GM12878 (cell line): ENCODE data around the gene ZDHHC19. TPM values are rescaled to one million over a fixed set of nuclear protein-coding genes. Genes with fewer than 3 reads are reported as not detected.

Source experiments
- ATAC-seq: fragments of 200-7000 bp; cut with Tn5 transposase; 3 replicates; pipeline ENCODE4 v1.9.1; 2020; ENCODE audit warnings: mild to moderate bottlenecking, moderate library complexity
- BruUV-seq: library from RNA; stranded (reverse); fragments of 400-500 nt; replicated peaks from 2 replicates; lab custom pipeline; 2021; lab: Mats Ljungman, UMichigan
- CTCF ChIA-PET: fragments of 300-600 bp; sonication (Branson Sonifier 250); formaldehyde crosslinking; extraction: SDS; loops from one replicate; lab custom pipeline; 2021; ENCODE audit warnings: inconsistent platforms; lab: Yijun Ruan, JAX
- POLR2A ChIA-PET: fragments of 350-600 bp; formaldehyde crosslinking; extraction: SDS; loops from one replicate; lab custom pipeline; 2021; ENCODE audit warnings: inconsistent platforms; lab: Charles Lee
- RAD21 ChIA-PET: fragments of 300-600 bp; sonication (Branson Sonifier 250); formaldehyde crosslinking; loops from one replicate; lab custom pipeline; 2023; ENCODE audit warnings: antibody characterized with exemption; ENCODE audit not compliant: unreplicated experiment; lab: Charles Lee
- SMC1A ChIA-PET: fragments of 300-600 bp; sonication (Branson Sonifier 250); formaldehyde crosslinking; loops from one replicate; lab custom pipeline; 2023; ENCODE audit not compliant: unreplicated experiment, uncharacterized antibody; lab: Charles Lee
- DNase-seq: peaks from one replicate; pipeline ENCODE4 v3.0.0-alpha.2; 2011; ENCODE audit warnings: low read depth, low spot score
- FAIRE-seq: peaks from 3 replicates; lab custom pipeline; 2011; peaks lifted over from hg19 to GRCh38; lab: Jason Lieb, UNC
- H2AFZ ChIP-seq: 2 replicates; pipeline ENCODE4 v1.6.0; 2011; ENCODE audit warnings: low read depth, low read length, control low read depth; ENCODE audit not compliant: control insufficient read depth
- H3K27ac ChIP-seq: 2 replicates; pipeline ENCODE4 v1.5.1; 2011; ENCODE audit warnings: control low read depth; ENCODE audit not compliant: control insufficient read depth, insufficient read depth
- H3K27me3 ChIP-seq, 2 experiments: replicated peaks in 1 of 2; 2 replicates each; pipeline versions ENCODE4 v1.6.0 to v1.6.1; 2011; ENCODE audit warnings: low read length in 1 of 2; ENCODE audit not compliant: control insufficient read depth in 2 of 2, insufficient read depth in 2 of 2
- H3K36me3 ChIP-seq, 2 experiments: 2 replicates each; pipeline ENCODE4 v1.5.1; 2011; ENCODE audit warnings: low read length in 1 of 2; ENCODE audit not compliant: control insufficient read depth in 2 of 2, insufficient read depth in 2 of 2
- H3K4me1 ChIP-seq: 2 replicates; pipeline ENCODE4 v1.6.1; 2011; ENCODE audit warnings: mild to moderate bottlenecking, low read length, moderate library complexity, mixed read lengths; ENCODE audit not compliant: control insufficient read depth, insufficient read depth
- H3K4me2 ChIP-seq: 2 replicates; pipeline ENCODE4 v1.6.0; 2011; ENCODE audit warnings: control low read depth; ENCODE audit not compliant: control insufficient read depth, insufficient read depth
- H3K4me3 ChIP-seq: fragments of 200-600 bp; sonication (generic); 2 replicates; pipeline ENCODE4 v1.5.1; 2016
- H3K79me2 ChIP-seq: 2 replicates; pipeline ENCODE4 v1.6.0; 2011; ENCODE audit warnings: low read length; ENCODE audit not compliant: control insufficient read depth, insufficient read depth
- H3K9ac ChIP-seq: 2 replicates; pipeline ENCODE4 v1.8.0; 2011; ENCODE audit warnings: low read length, control low read depth, mixed read lengths; ENCODE audit not compliant: control insufficient read depth, insufficient read depth
- H3K9me3 ChIP-seq: replicated peaks from 3 replicates; pipeline ENCODE4 v1.5.1; 2011; ENCODE audit warnings: mild to moderate bottlenecking, low read length; ENCODE audit not compliant: control insufficient read depth, insufficient read depth
- H4K20me1 ChIP-seq: 2 replicates; pipeline ENCODE4 v1.6.0; 2011; ENCODE audit not compliant: control insufficient read depth, insufficient read depth
- BRCA1 ChIP-seq: IDR thresholded peaks from 2 replicates; pipeline ENCODE4 v1.6.1; 2011; ENCODE audit warnings: low read depth, low read length, improper control_type of control experiment
- EED ChIP-seq: sonication (generic); IDR thresholded peaks from 2 replicates; pipeline ENCODE4 v1.6.1; 2016; ENCODE audit warnings: antibody characterized with exemption, low read depth
- MYC ChIP-seq: IDR thresholded peaks from 2 replicates; pipeline ENCODE4 v1.6.1; 2011; ENCODE audit warnings: mild to moderate bottlenecking, low read length, moderate library complexity, inconsistent platforms; ENCODE audit not compliant: insufficient read depth, insufficient replicate concordance, insufficient read length, severe bottlenecking
- NFXL1 ChIP-seq: fragments of 450-650 bp; IDR thresholded peaks from 2 replicates; pipeline ENCODE4 v1.6.1; 2017; ENCODE audit warnings: antibody characterized with exemption, mild to moderate bottlenecking, borderline replicate concordance
- RAD51 ChIP-seq: fragments of 450-650 bp; IDR thresholded peaks from 2 replicates; pipeline ENCODE4 v1.6.1; 2016; ENCODE audit warnings: moderate library complexity, mild to moderate bottlenecking, inconsistent platforms
- SPI1 ChIP-seq: IDR thresholded peaks from 2 replicates; pipeline ENCODE4 v1.6.1; 2011; ENCODE audit warnings: low read depth, mild to moderate bottlenecking, low read length, moderate library complexity, borderline replicate concordance; ENCODE audit not compliant: insufficient read depth
- TARDBP ChIP-seq: IDR thresholded peaks from 2 replicates; pipeline ENCODE4 v1.6.1; 2016; ENCODE audit warnings: borderline replicate concordance
- TBL1XR1 ChIP-seq: IDR thresholded peaks from 2 replicates; pipeline ENCODE4 v1.6.1; 2012; ENCODE audit warnings: low read depth, low read length, improper control_type of control experiment
- WGBS: methylation state at CpG from one replicate; pipeline ENCODE4 v1.1.6; 2016; ENCODE audit warnings: low lambda C conversion rate; ENCODE audit not compliant: insufficient replicate concordance, insufficient coverage; ENCODE audit errors: missing lambda C conversion rate; 5-methylcytosine and 5-hydroxymethylcytosine counted together
- in situ Hi-C: fragments of 300-500 bp; cut with MboI; formaldehyde crosslinking; loops from 9 replicates; pipeline ENCODE4 v1.14.3; 2018; ENCODE audit warnings: mixed read lengths
- intact Hi-C: fragments of 100-400 bp; cut with micrococcal nuclease; formaldehyde crosslinking; loops from one replicate; pipeline ENCODE4 v1.14.2; 2022; ENCODE audit not compliant: unreplicated experiment
- polyA plus RNA-seq, 11 experiments: library from polyadenylated mRNA; depleted of rRNA in 4 of 11; unstranded in 6 of 11; stranded (reverse) in 5 of 11; fragments of >200 nt; fragmentation: Nextera tagmentation in 4 of 11; fragmentation: Illumina TruSeq in 1 of 11; extraction: Ambion mirVana in 4 of 11; extraction: Trizol in 1 of 11; gene quantifications; 1 replicate in 1 of 11; 2 replicates in 10 of 11; pipeline versions ENCODE4 v1.2.1 to v1.2.3, GENCODE V29; 2011 to 2016; ENCODE audit warnings: inconsistent platforms in 2 of 11, missing spikeins in 2 of 11, low read depth in 1 of 11
- total RNA-seq, 4 experiments: library from RNA; depleted of rRNA in 3 of 4; stranded (reverse); fragments of >200 nt in 3 of 4; fragmentation: Illumina TruSeq in 1 of 4; extraction: Trizol in 1 of 4; gene quantifications; 2 replicates each; pipeline versions ENCODE4 v1.2.1 to v1.2.3, GENCODE V29; 2013 to 2021
- TF ChIP-seq, protein P1 (sequence below): fragments of 450-650 bp; conservative IDR thresholded peaks from 2 replicates; pipeline ENCODE4 v1.6.1; 2017; ENCODE audit warnings: mild to moderate bottlenecking, moderate library complexity
- TF ChIP-seq, protein P2 (sequence below): fragments of 450-650 bp; IDR thresholded peaks from 2 replicates; pipeline ENCODE4 v1.6.1; 2018; ENCODE audit warnings: mild to moderate bottlenecking, low read depth, moderate library complexity; ENCODE audit not compliant: partially characterized antibody
- TF ChIP-seq, protein P3 (sequence below): IDR thresholded peaks from 2 replicates; pipeline ENCODE4 v1.6.1; 2012; ENCODE audit warnings: low read depth, low read length, improper control_type of control experiment
- TF ChIP-seq, protein P4 (sequence below): IDR thresholded peaks from 2 replicates; pipeline ENCODE4 v1.6.1; 2011; ENCODE audit warnings: borderline replicate concordance, low read depth, mild to moderate bottlenecking, moderate library complexity, mixed read lengths, low read length; ENCODE audit not compliant: insufficient read depth; ENCODE audit errors: extremely low read length

The ZDHHC19 gene
- total and polyA plus RNA-seq, 10 of the 15 experiments (the other 5 are each of a cell fraction or from before 2014, with no cell fraction given): 0.26 TPM; not detected in 9

DNA sequence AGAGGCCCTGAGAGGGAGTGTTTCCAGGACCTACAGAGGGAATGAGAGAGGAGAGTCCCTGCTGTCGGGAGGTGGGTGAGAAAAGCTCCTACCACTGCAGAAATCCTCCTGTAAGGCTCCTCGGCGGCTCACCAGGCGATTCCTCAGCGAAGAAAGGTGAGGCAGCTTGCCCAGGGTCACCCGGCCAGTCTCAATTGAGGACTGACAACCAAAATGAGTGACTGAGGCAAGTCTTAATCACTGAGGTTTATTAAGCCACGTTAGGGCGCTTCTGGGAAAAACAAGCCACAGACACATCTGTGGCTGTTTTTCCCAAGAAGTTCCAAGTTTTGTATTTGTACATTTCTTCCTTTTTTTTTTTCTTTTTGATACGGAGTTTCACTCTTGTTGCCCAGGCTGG lies 48.5 kb downstream of the ZDHHC19 start (continued):
- no peak for TF ChIP-seq MYC
- TF ChIP-seq TBL1XR1: no peak
- TF ChIP-seq, protein P1, sequence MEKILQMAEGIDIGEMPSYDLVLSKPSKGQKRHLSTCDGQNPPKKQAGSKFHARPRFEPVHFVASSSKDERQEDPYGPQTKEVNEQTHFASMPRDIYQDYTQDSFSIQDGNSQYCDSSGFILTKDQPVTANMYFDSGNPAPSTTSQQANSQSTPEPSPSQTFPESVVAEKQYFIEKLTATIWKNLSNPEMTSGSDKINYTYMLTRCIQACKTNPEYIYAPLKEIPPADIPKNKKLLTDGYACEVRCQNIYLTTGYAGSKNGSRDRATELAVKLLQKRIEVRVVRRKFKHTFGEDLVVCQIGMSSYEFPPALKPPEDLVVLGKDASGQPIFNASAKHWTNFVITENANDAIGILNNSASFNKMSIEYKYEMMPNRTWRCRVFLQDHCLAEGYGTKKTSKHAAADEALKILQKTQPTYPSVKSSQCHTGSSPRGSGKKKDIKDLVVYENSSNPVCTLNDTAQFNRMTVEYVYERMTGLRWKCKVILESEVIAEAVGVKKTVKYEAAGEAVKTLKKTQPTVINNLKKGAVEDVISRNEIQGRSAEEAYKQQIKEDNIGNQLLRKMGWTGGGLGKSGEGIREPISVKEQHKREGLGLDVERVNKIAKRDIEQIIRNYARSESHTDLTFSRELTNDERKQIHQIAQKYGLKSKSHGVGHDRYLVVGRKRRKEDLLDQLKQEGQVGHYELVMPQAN: no peak
- TF ChIP-seq TARDBP: no peak

DNA sequence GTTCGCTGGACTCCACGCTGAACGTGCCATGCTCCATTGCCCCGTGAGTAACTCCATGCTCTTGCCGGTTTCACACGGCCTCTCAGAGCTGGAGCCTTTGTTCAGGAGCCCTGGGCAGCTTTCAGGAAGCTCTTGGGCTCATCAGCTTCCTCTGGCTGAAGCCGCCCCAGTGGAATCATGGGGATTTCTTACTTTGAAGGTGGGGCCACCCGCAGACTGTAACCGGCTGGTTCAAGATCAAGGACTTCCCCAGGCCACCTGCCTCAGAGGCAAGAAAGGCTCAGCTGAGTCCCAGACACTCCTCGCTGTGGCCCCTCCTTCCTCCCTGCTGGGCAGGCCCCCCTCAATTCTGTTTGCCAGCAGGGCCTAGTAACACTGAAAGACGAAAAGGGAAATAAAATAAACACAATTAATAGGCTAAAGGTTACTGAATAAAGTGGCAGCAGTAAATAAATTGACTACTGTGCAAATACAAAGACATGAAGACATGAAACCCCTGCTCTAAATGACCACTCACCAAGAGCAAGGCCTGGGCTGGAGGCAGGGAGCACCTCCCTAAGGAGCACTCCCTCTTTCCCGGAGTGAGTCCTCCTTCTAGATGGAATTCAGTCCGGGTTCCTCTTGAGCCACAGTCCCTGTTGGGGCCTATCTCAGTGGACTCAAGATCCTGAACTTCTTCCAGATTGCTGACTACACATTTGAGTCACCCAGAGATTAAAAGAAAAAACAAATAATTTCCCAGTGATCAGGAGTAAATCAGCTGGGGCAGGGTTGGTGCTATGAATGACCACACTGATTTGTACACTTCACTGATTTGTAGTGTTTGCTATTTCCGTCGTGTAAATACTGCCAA lies 51.0 kb downstream of the ZDHHC19 start:
- POLR2A ChIA-PET: interaction anchor here (0.7 to 4.5 kb wide), 22 partner anchors 9 to 112 kb away, joined by 3 to 24 read pairs (median 4); no protein-coding TSS in a partner anchor
- SMC1A ChIA-PET: interaction anchor here (0.6 to 5.2 kb wide), 25 partner anchors 9 to 133 kb away, joined by 3 to 40 read pairs (median 5); no protein-coding TSS in a partner anchor
- RAD21 ChIA-PET: interaction anchor here (0.7 to 3.5 kb wide), 16 partner anchors 10 to 280 kb away, joined by 3 to 54 read pairs (median 6); no protein-coding TSS in a partner anchor
- no peaks in the 10 kb centered on the region for H4K20me1 ChIP-seq
- H3K4me1 ChIP-seq: peaks cover 12% of the 10 kb centered on the region
- H3K27me3 ChIP-seq: no peaks in the 10 kb centered on the region
- peak overlapping the region; percentile 5; the same call in 1 of the 2 replicates for H3K4me2 ChIP-seq
- peak; percentile 72 for DNase-seq
- H3K36me3 ChIP-seq: no peaks in the 10 kb centered on the region
- ATAC-seq: peak; percentile 100
- intact Hi-C loops: loop anchor here (2.0 to 5.0 kb wide), 2 partner anchors 19 to 43 kb away; no protein-coding TSS in a partner anchor
- CTCF ChIA-PET: interaction anchor here (0.6 to 2.1 kb wide), 13 partner anchors 10 to 134 kb away, joined by 3 to 15 read pairs (median 5); no protein-coding TSS in a partner anchor
- peak overlapping the region; percentile 66 for H3K27ac ChIP-seq
- H3K9me3 ChIP-seq: no peaks in the 10 kb centered on the region
- in situ Hi-C loops: no loop called here
- H3K79me2 ChIP-seq: no peaks in the 10 kb centered on the region
- BruUV-seq: no TSS peak
- H3K9ac ChIP-seq: peak overlapping the region; percentile 29
- FAIRE-seq: peak; percentile 89
- peak overlapping the region; percentile 73 for H2AFZ ChIP-seq
- peak overlapping the region; percentile 14; the same call in 1 of the 2 replicates for H3K4me3 ChIP-seq
- WGBS: 2% methylated on average over 15 of the region's 15 CpGs
- TF ChIP-seq, protein P2, sequence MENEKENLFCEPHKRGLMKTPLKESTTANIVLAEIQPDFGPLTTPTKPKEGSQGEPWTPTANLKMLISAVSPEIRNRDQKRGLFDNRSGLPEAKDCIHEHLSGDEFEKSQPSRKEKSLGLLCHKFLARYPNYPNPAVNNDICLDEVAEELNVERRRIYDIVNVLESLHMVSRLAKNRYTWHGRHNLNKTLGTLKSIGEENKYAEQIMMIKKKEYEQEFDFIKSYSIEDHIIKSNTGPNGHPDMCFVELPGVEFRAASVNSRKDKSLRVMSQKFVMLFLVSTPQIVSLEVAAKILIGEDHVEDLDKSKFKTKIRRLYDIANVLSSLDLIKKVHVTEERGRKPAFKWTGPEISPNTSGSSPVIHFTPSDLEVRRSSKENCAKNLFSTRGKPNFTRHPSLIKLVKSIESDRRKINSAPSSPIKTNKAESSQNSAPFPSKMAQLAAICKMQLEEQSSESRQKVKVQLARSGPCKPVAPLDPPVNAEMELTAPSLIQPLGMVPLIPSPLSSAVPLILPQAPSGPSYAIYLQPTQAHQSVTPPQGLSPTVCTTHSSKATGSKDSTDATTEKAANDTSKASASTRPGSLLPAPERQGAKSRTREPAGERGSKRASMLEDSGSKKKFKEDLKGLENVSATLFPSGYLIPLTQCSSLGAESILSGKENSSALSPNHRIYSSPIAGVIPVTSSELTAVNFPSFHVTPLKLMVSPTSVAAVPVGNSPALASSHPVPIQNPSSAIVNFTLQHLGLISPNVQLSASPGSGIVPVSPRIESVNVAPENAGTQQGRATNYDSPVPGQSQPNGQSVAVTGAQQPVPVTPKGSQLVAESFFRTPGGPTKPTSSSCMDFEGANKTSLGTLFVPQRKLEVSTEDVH: no peak
- TF ChIP-seq, protein P3, sequence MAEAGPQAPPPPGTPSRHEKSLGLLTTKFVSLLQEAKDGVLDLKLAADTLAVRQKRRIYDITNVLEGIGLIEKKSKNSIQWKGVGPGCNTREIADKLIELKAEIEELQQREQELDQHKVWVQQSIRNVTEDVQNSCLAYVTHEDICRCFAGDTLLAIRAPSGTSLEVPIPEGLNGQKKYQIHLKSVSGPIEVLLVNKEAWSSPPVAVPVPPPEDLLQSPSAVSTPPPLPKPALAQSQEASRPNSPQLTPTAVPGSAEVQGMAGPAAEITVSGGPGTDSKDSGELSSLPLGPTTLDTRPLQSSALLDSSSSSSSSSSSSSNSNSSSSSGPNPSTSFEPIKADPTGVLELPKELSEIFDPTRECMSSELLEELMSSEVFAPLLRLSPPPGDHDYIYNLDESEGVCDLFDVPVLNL: no peak
- TF ChIP-seq, protein P4, sequence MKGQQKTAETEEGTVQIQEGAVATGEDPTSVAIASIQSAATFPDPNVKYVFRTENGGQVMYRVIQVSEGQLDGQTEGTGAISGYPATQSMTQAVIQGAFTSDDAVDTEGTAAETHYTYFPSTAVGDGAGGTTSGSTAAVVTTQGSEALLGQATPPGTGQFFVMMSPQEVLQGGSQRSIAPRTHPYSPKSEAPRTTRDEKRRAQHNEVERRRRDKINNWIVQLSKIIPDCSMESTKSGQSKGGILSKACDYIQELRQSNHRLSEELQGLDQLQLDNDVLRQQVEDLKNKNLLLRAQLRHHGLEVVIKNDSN: no peak
- TF ChIP-seq EED: peak; percentile 39; the same call in 1 of the 2 replicates
- peak; percentile 99 for TF ChIP-seq NFXL1
- TF ChIP-seq SPI1: 0 out of 2 replicates have a peak, but pooled peaks have one; percentile 48
- TF ChIP-seq BRCA1: no peak
- 0 out of 2 replicates have a peak, but pooled peaks have one; percentile 30 for TF ChIP-seq RAD51
